LHCN-M2 (cell line): Measurements from ENCODE around the gene ZBP1. TPM values are rescaled to one million over a fixed set of nuclear protein-coding genes. Genes with fewer than 3 reads are reported as not detected.
A peak's percentile ranks its signal among the peaks of the same experiment; 100 is the strongest.
"Not testable (repeated sequence)": the region's sequence is repeated elsewhere in the genome, so short reads cannot be mapped to it uniquely, and the experiment has no call there.

Source experiments
- DNase-seq: peaks from one replicate; pipeline ENCODE4 v3.0.0-alpha.2; 2012; ENCODE audit warnings: low read depth
- total RNA-seq: library from RNA; depleted of rRNA; stranded (reverse); fragments of >200 nt; gene quantifications from 2 replicates; pipeline ENCODE4 v1.2.3, GENCODE V29; 2014

Gene ZBP1
- total RNA-seq, 1 experiment from 2014 or later, result not detected

GRCh38 chr20:57647006-57647932 is 27.0 kb upstream of the ZBP1 start:
- no peak for DNase-seq

- DNase-seq, result no peak
Observed at GRCh38 chr20:57638895-57639236, 18.6 kb upstream of the ZBP1 start.

- peak; percentile 13 for DNase-seq
Observed at GRCh38 chr20:57638173-57638894, 18.1 kb upstream of the ZBP1 start.

GRCh38 chr20:57633945-57634491 is 13.8 kb upstream of the ZBP1 start:
- no peak for DNase-seq

- DNase-seq, result no peak
Observed at GRCh38 chr20:57632286-57632685, 12.1 kb upstream of the ZBP1 start.

GRCh38 chr20:57630061-57630460 is 9.8 kb upstream of the ZBP1 start:
- DNase-seq, result no peak

GRCh38 chr20:57629491-57629901 is 9.3 kb upstream of the ZBP1 start:
- DNase-seq, result not testable (repeated sequence)

GRCh38 chr20:57628962-57629308 is 8.7 kb upstream of the ZBP1 start:
- not testable (repeated sequence) for DNase-seq

GRCh38 chr20:57628047-57628961 is 8.1 kb upstream of the ZBP1 start:
- DNase-seq, result peak; percentile 7

- no peak for DNase-seq
Observed at GRCh38 chr20:57627339-57627738, 7.1 kb upstream of the ZBP1 start.

- no peak for DNase-seq
Observed at GRCh38 chr20:57625978-57626377, 5.8 kb upstream of the ZBP1 start.

- no peak for DNase-seq
Observed at GRCh38 chr20:57625181-57625958, 5.1 kb upstream of the ZBP1 start.

GRCh38 chr20:57624124-57624523 is 3.9 kb upstream of the ZBP1 start:
- DNase-seq, result no peak

GRCh38 chr20:57622579-57623381 is 2.6 kb upstream of the ZBP1 start:
- peak; percentile 59 for DNase-seq

- no peak for DNase-seq
Observed at GRCh38 chr20:57622201-57622570, 2.0 kb upstream of the ZBP1 start.

- DNase-seq, result no peak
Observed at GRCh38 chr20:57621421-57622200, 1.4 kb upstream of the ZBP1 start.

GRCh38 chr20:57620999-57621398 is 773 bp upstream of the ZBP1 start:
- DNase-seq, result no peak

GRCh38 chr20:57619051-57619831 is 985 bp downstream of the ZBP1 start:
- no peak for DNase-seq

GRCh38 chr20:57618764-57619050 is 1.5 kb downstream of the ZBP1 start:
- DNase-seq, result no peak
